ENCODE data around the gene LRRIQ4.

The LRRIQ4 gene

GRCh38 chr3:169865176-169865767 lies 52.6 kb downstream of the LRRIQ4 start:
- CTCF ChIA-PET: interaction anchor here (0.6 kb wide), 1 partner anchor 530 kb away, joined by 4 read pairs; no protein-coding TSS in a partner anchor
- DNase-seq (ENCODE audit: extremely low spot score): no peak
- no peak for TF ChIP-seq FOXK2 (IDR thresholded peaks at IDR 0.05)
- POLR2A ChIA-PET: no interaction called here

GRCh38 chr3:169867584-169868210 lies 55.0 kb downstream of the LRRIQ4 start:
- no peak for TF ChIP-seq SUZ12 (IDR thresholded peaks at IDR 0.05)
- no peak for TF ChIP-seq ELF4 (IDR thresholded peaks at IDR 0.05)
- CTCF ChIA-PET: no interaction called here
- POLR2A ChIA-PET: no interaction called here
- DNase-seq (ENCODE audit: extremely low spot score): no peak

- TF ChIP-seq FOXK2 (IDR thresholded peaks at IDR 0.05) (no peak), PKNOX1 (IDR thresholded peaks at IDR 0.05) (peak; percentile 44)
- POLR2A ChIA-PET: no interaction called here
- CTCF ChIA-PET: no interaction called here
- DNase-seq (ENCODE audit: extremely low spot score): no peak
These were observed 55.7 kb downstream of the LRRIQ4 start for GRCh38 chr3:169868369-169868768.

- ChIA-PET CTCF (no interaction called here), POLR2A (no interaction called here)
- TF ChIP-seq LEF1 (IDR thresholded peaks at IDR 0.05; ENCODE audit: borderline replicate concordance) (no peak), TARDBP (IDR thresholded peaks at IDR 0.05) (no peak), FOXK2 (IDR thresholded peaks at IDR 0.05) (no peak), FOXA1 (IDR thresholded peaks at IDR 0.05) (no peak), SUZ12 (IDR thresholded peaks at IDR 0.05) (no peak), L3MBTL2 (conservative IDR thresholded peaks at IDR 0.05) (no peak), BHLHE40 (IDR thresholded peaks at IDR 0.05; ENCODE audit: borderline replicate concordance) (no peak), ELF4 (IDR thresholded peaks at IDR 0.05) (no peak), CTBP1 (IDR thresholded peaks at IDR 0.05; ENCODE audit: borderline replicate concordance) (no peak), ZNF384 (IDR thresholded peaks at IDR 0.05) (no peak), NFRKB (IDR thresholded peaks at IDR 0.05) (no peak), SP1 (IDR thresholded peaks at IDR 0.05) (no peak), HDGF (IDR thresholded peaks at IDR 0.05; ENCODE audit: borderline replicate concordance) (no peak), ARNT (IDR thresholded peaks at IDR 0.05) (no peak), FOXM1 (IDR thresholded peaks at IDR 0.05; ENCODE audit: borderline replicate concordance) (no peak)
- DNase-seq (ENCODE audit: extremely low spot score): no peak
These were observed 57.0 kb downstream of the LRRIQ4 start, which contains the start of gene LRRC31 for GRCh38 chr3:169869484-169870220. LRRC31 (minus strand) TSS chr3:169869935; CDS start chr3:169869807, 128 bp downstream.

- CTCF ChIA-PET: no interaction called here
These were observed 58.6 kb downstream of the LRRIQ4 start for GRCh38 chr3:169871129-169871886.

GRCh38 chr3:169879013-169879557 lies 66.4 kb downstream of the LRRIQ4 start:
- POLR2A ChIA-PET: no interaction called here
- no peak for DNase-seq (ENCODE audit: extremely low spot score)
- CTCF ChIA-PET: no interaction called here
- TF ChIP-seq SUZ12 (IDR thresholded peaks at IDR 0.05): no peak
- TF ChIP-seq FOXK2 (IDR thresholded peaks at IDR 0.05): no peak
- no peak for TF ChIP-seq HDGF (IDR thresholded peaks at IDR 0.05; ENCODE audit: borderline replicate concordance)
- no peak for TF ChIP-seq LEF1 (IDR thresholded peaks at IDR 0.05; ENCODE audit: borderline replicate concordance)
- TF ChIP-seq TARDBP (IDR thresholded peaks at IDR 0.05): no peak
- TF ChIP-seq ARNT (IDR thresholded peaks at IDR 0.05): no peak
- no peak for TF ChIP-seq PKNOX1 (IDR thresholded peaks at IDR 0.05)
- TF ChIP-seq SP1 (IDR thresholded peaks at IDR 0.05): no peak
- TF ChIP-seq NFRKB (IDR thresholded peaks at IDR 0.05): no peak
- no peak for TF ChIP-seq ELF4 (IDR thresholded peaks at IDR 0.05)
- TF ChIP-seq FOXM1 (IDR thresholded peaks at IDR 0.05; ENCODE audit: borderline replicate concordance): no peak
- TF ChIP-seq L3MBTL2 (conservative IDR thresholded peaks at IDR 0.05): no peak
- TF ChIP-seq BHLHE40 (IDR thresholded peaks at IDR 0.05; ENCODE audit: borderline replicate concordance): no peak
- no peak for TF ChIP-seq FOXA1 (IDR thresholded peaks at IDR 0.05)
- no peak for TF ChIP-seq CTBP1 (IDR thresholded peaks at IDR 0.05; ENCODE audit: borderline replicate concordance)
- no peak for TF ChIP-seq ZNF384 (IDR thresholded peaks at IDR 0.05)

More at GRCh38 chr3:169871129-169871886, 58.6 kb downstream of the LRRIQ4 start:
- no peak for DNase-seq (ENCODE audit: extremely low spot score)
- no peak for TF ChIP-seq SUZ12 (IDR thresholded peaks at IDR 0.05)
- no peak for TF ChIP-seq ELF4 (IDR thresholded peaks at IDR 0.05)
- TF ChIP-seq PKNOX1 (IDR thresholded peaks at IDR 0.05): no peak
- TF ChIP-seq L3MBTL2 (conservative IDR thresholded peaks at IDR 0.05): no peak
- no peak for TF ChIP-seq HDGF (IDR thresholded peaks at IDR 0.05; ENCODE audit: borderline replicate concordance)
- POLR2A ChIA-PET: no interaction called here

Data from HEK293T (cell line).